EH (cell line): ENCODE measurements around the gene FABP7.
A peak's percentile ranks its signal among the peaks of the same experiment; 100 is the strongest.

Experiments
- DNase-seq: peaks from one replicate; pipeline ENCODE4 v3.0.0-alpha.2; 2015; ENCODE audit warnings: low read depth

FABP7 gene

DNA sequence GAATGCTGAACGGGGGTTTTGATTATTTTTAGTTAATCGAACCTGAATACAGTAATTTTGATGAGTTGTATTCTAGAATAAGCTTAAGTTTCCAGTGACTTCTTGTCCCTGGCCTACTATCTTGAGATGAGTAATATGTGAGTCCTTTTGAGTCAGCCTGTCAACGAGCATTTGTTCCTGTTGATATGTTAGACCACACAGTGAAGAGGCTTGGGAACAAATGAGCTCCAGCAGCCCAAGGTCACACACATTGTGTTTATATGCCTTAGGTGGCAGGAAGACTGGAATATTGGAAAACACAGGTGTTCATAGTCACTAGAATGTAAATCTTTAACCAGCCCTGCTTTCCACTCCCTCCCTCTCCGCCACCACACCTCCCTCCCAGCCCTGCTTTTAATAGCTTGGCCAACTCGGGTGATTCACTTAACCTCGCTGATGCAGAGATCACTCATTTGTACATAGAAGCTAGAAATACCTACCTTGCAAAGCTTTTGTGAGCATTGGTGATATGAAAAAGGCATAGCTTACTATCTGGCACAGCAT is 18.7 kb downstream of the FABP7 start:
- peak; percentile 64 for DNase-seq

DNA sequence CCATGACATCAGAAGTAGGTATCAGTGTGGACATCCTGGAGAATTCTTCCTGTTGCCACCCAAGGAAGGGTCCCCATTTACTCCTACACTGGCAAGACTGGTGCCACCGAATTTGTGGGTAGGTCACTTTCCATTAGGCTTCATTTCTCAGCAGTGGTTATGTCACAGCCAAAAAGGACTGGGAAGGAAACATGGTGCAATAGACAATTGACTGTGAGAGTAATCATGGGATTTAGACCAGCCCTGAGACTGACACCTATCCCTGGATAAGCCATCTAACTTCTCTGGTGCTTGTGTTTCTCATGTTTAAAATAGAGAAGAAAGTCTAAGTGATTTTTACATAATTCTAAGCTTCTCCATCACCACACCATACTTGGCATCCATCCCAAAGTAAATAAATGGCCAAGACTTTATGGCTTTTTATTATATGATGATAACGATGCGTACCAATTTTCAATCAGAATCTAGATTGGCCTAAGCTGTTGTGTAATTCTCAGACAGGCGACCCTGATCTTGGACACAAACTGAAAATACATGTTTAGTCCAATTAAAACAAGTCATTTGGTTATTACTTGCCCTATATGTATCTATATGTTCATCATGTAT is 19.7 kb downstream of the FABP7 start:
- DNase-seq: no peak

DNA sequence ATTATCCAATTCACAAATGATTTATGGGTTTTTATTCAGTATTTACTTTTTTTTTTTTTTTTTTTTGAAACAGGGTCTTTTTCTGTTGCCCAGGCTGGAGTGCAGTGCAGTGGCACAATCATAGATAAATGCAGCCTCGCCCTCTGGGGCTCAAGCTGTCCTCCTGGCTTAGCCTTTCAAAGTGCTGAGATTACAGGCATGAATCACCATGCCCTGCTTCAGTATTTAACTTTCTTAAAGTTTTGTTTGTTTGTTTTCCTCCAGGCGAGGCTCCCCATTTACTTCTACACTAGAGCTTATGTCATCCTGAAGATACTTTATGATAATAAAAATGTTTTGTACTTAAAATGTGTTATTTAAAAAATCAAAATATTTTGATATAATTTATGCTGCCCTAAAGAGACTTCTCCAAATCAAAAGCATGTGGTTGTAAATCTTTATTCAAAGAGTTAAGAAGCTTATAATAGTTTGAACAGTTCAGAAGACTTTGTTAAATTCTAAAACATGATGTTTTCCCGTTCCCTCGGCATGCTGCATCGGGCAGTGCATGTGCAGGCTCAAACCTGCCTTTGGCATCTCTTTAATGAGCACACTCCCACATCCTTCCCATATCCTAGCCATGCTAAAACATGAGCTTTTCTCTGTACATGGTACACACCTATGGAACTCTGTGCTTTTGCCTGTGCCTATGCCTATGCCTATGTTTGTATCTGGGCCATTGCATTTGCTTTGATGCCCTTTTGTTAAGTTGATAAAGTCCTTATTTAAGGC is 20.6 kb downstream of the FABP7 start:
- DNase-seq: peak; percentile 47

DNA sequence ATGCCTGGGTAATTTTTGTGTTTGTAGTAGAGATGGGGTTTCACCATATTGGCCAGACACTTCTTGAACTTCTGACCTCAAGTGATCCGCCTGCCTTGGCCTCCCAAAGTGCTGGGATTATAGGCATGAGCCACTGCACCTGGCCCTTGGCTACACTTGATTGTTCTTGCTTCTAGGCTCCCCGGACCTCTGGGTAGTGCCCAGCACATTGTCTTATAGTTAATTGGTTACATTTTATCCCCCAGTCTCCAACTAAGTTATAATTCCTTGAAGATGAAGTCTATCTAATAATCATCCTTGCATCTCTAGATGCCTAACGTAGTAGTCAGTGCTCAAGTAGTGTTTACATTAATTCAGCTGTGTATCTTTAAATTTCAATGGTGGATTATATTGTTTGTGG is 21.4 kb downstream of the FABP7 start:
- DNase-seq: no peak

DNA sequence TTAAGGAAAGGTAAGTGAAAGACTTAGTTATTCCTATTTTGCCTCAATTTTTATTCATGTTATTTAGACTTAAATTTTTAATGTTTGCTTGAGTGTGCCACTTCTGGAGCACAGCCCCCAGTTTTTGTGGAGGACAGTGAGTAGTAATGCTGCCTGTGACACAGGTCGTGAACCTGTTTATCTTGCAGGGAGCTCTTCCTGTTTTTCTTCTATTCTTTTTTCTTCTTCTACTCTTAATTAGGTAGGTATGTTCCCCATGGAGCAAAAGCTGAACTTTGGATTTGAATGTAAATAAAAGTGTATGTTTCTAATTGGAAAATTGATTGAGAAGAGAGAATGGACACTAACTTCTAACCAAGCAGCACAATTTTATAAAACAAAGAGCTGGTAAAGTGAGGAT is 21.9 kb downstream of the FABP7 start:
- no peak for DNase-seq

DNA sequence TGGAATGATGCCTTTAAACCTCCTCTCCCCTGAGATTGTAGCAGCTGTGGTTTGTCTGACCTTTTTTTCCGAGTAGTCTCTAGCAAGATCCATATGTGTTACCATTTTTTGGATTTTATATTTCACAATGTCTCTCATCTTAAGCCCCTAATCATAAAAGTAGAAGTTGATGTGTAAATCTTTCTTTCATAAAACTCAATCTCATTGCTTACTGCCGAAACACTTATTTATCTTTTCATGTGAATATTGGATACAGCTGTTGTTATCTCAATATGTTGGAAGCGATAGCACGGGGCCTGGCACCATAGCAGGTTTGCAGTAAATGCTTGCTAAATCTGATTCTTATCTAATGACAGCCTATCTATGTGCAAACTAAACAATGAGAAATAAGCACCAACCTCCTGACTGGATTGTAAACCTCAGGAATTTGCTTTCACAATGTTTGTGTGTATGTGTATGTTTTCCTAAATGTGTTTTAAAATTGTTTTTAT is 23.7 kb downstream of the FABP7 start:
- peak; percentile 46 for DNase-seq

DNA sequence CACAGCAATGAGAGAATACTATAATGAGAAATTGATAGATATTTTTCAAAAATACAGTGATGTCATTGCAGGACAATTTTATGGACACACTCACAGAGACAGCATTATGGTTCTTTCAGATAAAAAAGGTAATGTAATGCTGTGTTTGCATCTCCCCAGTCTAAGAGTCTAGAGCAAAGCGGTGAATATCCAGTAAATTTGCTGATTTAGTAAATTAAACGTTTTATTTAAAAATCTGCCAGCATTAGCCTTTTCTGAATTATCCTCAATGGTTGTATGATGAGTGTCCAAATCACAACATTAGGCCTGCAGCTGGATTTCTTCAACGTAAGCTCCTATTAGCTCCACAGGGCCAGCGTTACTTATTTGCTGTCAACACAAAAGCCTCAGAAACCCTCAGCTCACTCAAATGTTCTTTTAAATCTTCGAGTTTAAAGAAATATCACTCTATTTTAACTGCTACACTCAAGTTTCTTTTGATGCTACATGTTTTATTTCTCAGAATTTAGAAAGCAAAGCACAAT is 25.5 kb downstream of the FABP7 start:
- DNase-seq: no peak

DNA sequence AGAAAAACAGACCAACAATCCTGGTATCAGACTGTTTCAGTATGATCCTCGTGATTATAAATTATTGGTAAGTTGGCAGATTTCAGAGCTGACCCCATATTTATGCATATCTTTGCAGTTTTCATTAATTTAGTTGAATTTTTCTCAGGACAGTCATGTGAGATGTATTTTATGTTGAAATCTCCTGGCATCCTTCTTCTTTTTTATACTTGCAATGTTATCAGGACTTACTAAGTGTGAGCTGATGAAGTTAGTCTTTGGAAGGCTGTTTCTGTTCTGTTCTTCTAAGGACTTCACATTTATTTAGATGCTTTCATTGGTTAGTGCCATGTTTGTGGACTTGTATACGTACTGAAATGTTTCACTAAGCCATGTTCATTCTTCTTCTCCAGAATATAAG is 26.8 kb downstream of the FABP7 start:
- peak; percentile 9 for DNase-seq

DNA sequence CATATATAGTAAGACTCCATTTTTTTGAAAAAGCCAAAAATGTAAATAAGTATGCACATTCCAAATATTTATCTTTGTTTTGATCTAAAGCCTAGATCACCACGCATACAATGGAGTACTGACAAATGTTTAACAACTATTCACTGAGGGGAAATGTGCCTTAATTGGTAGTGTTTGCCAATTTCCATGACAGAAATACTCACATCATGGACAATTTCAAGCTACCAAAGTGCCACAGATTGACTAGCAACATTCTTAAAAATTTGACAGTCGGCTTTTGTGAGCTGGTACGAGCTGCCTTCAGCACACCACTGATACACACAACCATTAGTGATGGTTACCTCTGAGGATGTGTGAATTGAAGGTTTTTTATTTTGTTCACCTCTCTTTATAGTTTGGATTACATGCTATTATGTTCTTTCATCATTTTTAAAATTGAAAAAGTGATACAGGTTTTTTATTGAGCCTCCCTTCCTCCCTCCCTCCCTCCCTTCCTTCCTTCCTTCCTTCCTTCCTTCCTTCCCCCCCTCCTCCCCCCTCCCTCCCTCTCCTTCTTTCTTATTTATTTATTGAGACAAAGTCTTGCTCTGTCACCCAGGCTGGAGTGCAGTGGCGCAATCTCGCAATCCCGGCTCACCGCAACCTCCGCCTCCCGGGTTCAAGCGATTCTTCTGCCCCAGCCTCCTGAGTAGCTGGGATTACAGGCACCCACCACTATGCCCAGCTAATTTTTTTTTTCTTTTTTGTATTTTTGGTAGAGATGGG is 28.8 kb downstream of the FABP7 start:
- no peak for DNase-seq

DNA sequence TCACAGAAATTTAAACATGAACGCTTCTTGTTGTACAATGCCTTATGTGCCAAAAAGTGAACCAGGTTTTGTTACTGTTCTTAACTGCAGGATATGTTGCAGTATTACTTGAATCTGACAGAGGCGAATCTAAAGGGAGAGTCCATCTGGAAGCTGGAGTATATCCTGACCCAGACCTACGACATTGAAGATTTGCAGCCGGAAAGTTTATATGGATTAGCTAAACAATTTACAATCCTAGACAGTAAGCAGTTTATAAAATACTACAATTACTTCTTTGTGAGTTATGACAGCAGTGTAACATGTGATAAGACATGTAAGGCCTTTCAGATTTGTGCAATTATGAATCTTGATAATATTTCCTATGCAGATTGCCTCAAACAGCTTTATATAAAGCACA is 29.5 kb downstream of the FABP7 start:
- DNase-seq: no peak

DNA sequence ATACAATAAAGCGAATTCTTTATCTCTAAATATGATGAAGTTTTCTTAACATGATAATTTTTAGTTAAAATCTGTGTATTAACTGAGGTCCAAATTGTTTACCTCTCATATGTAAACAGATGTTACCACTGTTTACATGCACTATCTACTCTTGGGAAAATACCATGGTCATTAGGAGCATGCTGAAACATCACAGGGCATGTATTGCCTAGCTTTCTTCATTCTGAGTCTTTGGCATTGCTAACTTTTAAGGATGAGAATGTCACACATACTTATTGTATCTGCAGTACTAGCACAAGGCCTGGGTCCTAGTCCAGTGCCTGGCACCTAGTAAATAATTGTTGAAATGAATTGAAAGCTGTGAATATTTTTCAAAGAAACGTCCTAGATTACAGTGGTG is 30.2 kb downstream of the FABP7 start:
- no peak for DNase-seq

DNA sequence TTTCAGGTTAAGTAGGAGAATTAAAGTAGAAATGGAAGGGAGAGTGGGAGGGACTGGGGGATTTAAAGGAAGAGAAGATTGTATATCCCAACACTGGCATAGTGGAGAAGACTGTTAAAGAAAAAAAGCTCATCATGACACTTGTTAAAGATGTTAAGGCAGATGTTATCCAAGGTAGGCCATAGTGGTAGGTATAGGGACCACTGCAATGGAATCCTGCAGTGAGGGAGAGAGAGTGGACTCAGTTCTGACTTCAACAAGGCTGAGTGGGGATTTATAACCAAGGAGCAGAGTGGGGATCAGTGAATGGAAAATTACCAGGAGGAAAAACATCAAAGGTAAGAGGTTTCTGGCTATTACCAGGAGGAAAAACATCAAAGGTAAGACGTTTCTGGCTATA is 30.7 kb downstream of the FABP7 start:
- DNase-seq: no peak

DNA sequence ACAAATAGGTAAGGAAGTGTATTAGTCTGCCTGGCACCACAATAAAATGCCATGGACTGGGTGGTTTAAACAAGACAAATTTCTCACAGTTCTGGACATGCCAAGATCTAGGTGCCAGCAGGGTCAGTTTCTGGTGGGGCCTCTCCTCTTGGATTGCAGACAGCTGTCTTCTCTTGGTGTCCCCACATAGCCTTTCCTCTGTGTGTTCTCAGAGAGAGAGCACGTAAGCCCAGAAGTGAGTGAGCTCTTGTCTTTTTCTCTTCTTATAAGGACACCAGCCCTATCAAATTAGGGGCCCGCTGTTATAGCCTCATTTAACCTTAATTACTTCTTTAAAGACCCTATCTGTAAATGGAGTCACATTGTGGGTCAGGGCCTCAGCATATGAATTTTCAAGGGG is 37.8 kb downstream of the FABP7 start:
- DNase-seq: no peak

DNA sequence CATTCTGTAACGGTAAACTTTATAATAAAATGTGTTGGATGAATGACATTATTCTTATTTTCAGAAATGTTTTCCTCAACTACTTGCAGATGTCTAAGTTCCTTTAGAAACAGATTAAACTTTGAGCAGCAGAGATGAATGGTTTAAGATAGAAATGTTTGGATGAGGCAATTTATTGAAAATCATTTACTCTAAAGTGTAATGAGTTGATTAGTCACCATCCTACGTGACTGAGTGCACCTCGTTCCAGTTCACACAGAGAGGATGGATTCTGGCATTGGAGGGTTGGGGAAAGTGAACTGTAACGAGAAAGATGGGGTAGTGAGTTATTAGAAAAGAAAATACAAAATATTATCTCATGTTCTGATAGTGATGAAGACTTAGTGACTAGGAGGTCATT is 38.2 kb downstream of the FABP7 start:
- no peak for DNase-seq

DNA sequence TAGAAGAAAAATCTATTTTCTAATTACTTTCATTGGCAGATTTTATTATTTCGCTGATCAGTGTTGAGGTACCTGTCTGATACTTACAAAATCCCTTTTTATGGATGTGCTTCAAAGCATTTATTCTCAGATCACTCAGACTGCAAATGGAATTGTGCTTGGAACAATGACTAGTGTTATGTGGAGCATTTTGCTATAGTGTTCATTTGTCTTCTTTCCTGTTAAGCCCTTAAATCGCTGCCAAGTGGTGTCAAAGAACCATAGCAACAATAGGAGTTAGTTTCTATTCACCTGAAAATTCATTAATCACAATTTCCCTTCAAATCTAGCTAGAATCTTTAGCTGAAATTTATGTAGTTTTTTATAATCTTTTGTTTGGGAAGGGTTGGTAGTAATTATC is 39.4 kb downstream of the FABP7 start:
- no peak for DNase-seq

DNA sequence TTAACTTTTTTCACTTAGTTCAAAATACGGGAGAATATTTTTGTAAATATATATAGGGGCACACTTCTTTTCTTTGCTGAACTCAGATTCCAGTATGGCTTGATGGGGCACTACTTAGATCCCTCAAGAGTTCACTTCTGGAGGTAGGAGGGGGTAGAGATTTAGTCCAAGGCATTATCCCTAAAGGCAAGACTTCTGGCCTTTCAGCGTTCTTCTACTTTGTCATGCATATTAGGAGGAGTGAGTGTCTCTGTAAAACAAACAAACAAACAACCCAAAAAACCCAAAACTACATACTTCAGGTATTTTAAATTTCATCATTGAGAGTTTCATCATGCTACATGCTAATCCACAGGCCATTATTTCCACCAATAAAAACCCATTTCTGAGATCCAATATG is 41.6 kb downstream of the FABP7 start:
- DNase-seq: no peak

DNA sequence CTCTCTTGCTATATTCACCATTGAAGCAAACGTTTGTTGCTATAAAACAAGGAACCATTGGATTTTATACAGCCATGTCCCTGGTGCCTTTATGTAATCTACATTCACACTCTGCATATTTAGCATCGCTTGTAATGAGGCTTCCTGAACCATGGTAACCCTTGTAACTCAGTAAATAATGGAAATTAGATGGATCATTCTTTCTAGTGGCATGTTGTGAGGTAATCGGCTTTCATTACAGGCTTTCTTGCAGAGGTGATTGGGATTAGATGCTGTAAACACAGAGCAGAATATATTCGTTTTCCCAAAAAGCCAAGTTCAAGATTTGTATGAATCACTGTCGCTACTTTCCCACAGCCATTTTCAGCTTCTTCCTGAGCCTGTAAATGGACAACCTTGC is 45.6 kb downstream of the FABP7 start:
- no peak for DNase-seq

DNA sequence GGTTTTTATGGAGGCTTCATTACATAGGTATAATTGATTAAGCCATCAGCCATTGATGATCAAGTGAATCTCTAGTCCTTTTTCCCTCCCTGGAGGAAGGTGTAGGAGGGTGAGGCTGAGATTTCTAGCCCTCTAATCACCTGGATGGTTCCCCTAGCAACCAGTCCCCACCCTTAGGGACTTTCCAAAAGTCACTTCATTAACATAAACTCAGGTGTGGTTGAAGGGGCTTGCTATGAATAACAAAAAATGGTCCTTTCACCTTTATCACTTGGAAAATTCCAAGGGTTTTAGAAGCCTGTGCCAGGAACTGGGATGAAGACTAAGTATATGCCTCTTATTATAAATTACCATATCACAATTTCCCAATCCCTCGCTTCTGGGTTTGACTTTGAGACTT is 49.9 kb downstream of the FABP7 start:
- no peak for DNase-seq

DNA sequence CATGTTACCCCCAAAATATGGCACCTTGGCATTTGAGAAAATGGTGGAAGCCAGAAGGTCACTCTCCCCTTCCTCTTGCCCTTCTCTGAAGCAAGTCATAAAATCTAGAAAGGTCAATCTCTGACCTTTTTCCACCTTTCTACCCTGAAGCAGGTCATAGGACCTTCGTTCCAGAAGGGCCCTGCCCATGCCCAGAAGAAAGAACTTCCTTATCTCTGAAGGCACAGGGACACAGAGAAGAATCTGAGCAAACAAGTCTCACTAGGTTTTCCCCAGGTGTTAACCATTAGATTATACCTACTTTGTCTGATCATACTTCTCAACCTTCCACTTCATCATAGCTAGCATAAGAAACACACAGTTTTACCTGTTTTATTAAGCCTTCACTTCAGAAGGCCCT is 52.0 kb downstream of the FABP7 start:
- DNase-seq: no peak

DNA sequence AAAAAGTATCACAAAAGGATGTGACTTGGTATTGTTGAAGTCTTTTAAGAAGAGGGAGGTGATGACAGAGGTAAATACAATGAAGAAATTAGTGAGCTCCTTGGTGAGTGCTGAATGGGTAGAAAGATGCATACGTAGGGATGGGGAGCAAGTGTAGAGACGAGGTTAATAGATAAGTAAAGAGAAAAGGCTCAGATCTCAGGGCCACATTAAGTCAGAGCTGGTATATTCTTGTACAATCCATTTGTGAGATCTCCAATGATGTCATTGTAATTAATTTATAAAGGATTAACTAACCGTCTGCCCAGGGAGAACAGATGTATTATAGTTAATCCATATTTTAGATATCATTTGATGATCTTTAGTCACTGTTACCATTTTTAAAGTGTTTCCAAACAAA is 52.9 kb downstream of the FABP7 start:
- DNase-seq: no peak

DNA sequence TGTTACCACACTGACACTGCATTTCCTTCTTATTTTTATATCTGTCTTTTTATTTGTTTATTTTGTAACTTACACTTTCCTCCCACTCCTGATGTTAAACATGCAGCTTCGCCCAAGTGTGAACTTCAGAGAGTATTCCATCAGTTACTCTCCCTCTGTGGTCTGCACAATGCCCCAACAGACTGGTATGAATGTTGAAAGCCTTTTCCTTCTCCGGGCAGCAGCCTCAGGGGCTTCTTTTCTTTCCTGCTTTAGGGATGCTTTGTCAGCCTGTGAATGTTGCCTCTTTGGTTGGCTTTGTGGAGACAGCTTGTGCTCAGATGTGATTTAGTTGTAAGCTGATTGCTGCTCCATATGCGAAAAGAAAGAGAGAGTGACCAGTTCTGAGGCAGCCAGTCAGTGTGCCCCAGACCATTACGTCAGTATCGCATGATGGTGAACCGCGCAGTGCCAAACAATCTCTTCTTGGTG is 53.5 kb downstream of the FABP7 start:
- DNase-seq: no peak
